K562 (cell line): ENCODE measurements around the gene PRKACB. TPM values are rescaled to one million over a fixed set of nuclear protein-coding genes. Genes with fewer than 3 reads are reported as not detected.

ENCODE experiments used
- ATAC-seq: fragments of 200-7000 bp; cut with Tn5 transposase; 3 replicates; pipeline ENCODE4 v1.9.1; 2020; ENCODE audit warnings: moderate library complexity
- BruUV-seq: library from RNA; stranded (reverse); fragments of 400-500 nt; replicated peaks from 2 replicates; lab custom pipeline; 2021; lab: Mats Ljungman, UMichigan
- CTCF ChIA-PET: fragments of 300-600 bp; formaldehyde crosslinking; extraction: SDS; loops from one replicate; lab custom pipeline; 2021; ENCODE audit warnings: low intra/inter-chr PET ratio; lab: Yijun Ruan, JAX
- POLR2A ChIA-PET: fragments of 300-600, 350-650 bp; sonication (Branson Sonifier 250); formaldehyde crosslinking; extraction: SDS; loops from one replicate; lab custom pipeline; 2021; ENCODE audit warnings: antibody characterized with exemption, inconsistent platforms; lab: Yijun Ruan, JAX
- DNase-seq, 4 experiments: peaks; one replicate each; pipeline versions ENCODE4 v3.0.0 to v3.0.0-alpha.2; 2011 to 2018; ENCODE audit warnings: low spot score in 3 of 4, mixed read lengths in 3 of 4; ENCODE audit errors: extremely low read depth in 1 of 4
- FAIRE-seq: peaks from 2 replicates; lab custom pipeline; 2011; peaks lifted over from hg19 to GRCh38; lab: Jason Lieb, UNC
- H2AFZ ChIP-seq: 2 replicates; pipeline ENCODE4 v1.6.0; 2011; ENCODE audit warnings: low read depth, low read length, control low read depth, inconsistent platforms
- H3K27ac ChIP-seq: fragments of 200-600 bp; 3 replicates; pipeline ENCODE4 v1.8.0; 2011; ENCODE audit warnings: low read depth, mild to moderate bottlenecking, control low read depth, inconsistent platforms, low read length, moderate library complexity, mixed read lengths; ENCODE audit errors: extremely low read depth
- H3K27me3 ChIP-seq, 2 experiments: fragments of 300-600 bp in 1 of 2; 2 replicates in 1 of 2; 3 replicates in 1 of 2; pipeline versions ENCODE4 v1.6.0 to v1.8.0; 2011; ENCODE audit warnings: inconsistent platforms in 2 of 2, low read length in 2 of 2, mild to moderate bottlenecking in 1 of 2, mixed read lengths in 1 of 2, moderate library complexity in 1 of 2; ENCODE audit not compliant: control insufficient read depth in 2 of 2, insufficient read depth in 2 of 2
- H3K36me3 ChIP-seq: fragments of 300-600 bp; 3 replicates; pipeline ENCODE4 v1.8.0; 2011; ENCODE audit warnings: mild to moderate bottlenecking, low read length, inconsistent platforms; ENCODE audit not compliant: control insufficient read depth, insufficient read depth
- H3K4me1 ChIP-seq, 2 experiments: fragments of 200-600 bp in 1 of 2; replicated peaks in 1 of 2; 2 replicates in 1 of 2; 3 replicates in 1 of 2; pipeline versions ENCODE4 v1.5.1 to v1.8.0; 2011; ENCODE audit warnings: inconsistent platforms in 2 of 2, low read length in 2 of 2, mild to moderate bottlenecking in 1 of 2, mixed read lengths in 1 of 2, moderate library complexity in 1 of 2; ENCODE audit not compliant: control insufficient read depth in 2 of 2, insufficient read depth in 2 of 2
- H3K4me2 ChIP-seq: 2 replicates; pipeline ENCODE4 v1.6.1; 2011; ENCODE audit warnings: low read length, control low read depth, inconsistent platforms, mixed read lengths; ENCODE audit not compliant: insufficient read depth
- H3K4me3 ChIP-seq: fragments of 200-600 bp; sonication (generic), shearing (Covaris generic); 2 replicates; pipeline ENCODE4 v1.5.1; 2016; ENCODE audit warnings: control low read depth, inconsistent platforms
- H3K79me2 ChIP-seq: fragments of 200-600 bp; 3 replicates; pipeline ENCODE4 v1.8.0; 2011; ENCODE audit warnings: low read length, inconsistent platforms; ENCODE audit not compliant: control insufficient read depth, insufficient read depth
- H3K9ac ChIP-seq, 2 experiments: 2 replicates each; pipeline versions ENCODE4 v1.6.0 to v1.6.1; 2011; ENCODE audit warnings: low read depth in 2 of 2, low read length in 2 of 2, control low read depth in 1 of 2, inconsistent platforms in 1 of 2, mild to moderate bottlenecking in 1 of 2, mixed read lengths in 1 of 2; ENCODE audit not compliant: insufficient read depth in 1 of 2
- H3K9me1 ChIP-seq: one replicate; pipeline ENCODE4 v1.6.0; 2011; ENCODE audit warnings: inconsistent platforms, mild to moderate bottlenecking, low read length, moderate library complexity; ENCODE audit not compliant: control insufficient read depth, insufficient read depth
- H3K9me3 ChIP-seq: replicated peaks from 2 replicates; pipeline ENCODE4 v1.5.1; 2011; ENCODE audit warnings: low read depth, low read length, inconsistent platforms; ENCODE audit not compliant: control insufficient read depth, insufficient read depth
- H4K20me1 ChIP-seq: replicated peaks from 2 replicates; pipeline ENCODE4 v1.6.1; 2011; ENCODE audit warnings: low read length, inconsistent platforms, mixed read lengths; ENCODE audit not compliant: control insufficient read depth, insufficient read depth
- MEIS2 ChIP-seq: fragments of 450-650 bp; IDR thresholded peaks from 2 replicates; pipeline ENCODE4 v1.6.1; 2014; ENCODE audit warnings: mild to moderate bottlenecking; ENCODE audit not compliant: partially characterized antibody
- PBX2 ChIP-seq, 2 experiments: IDR thresholded peaks in 1 of 2; conservative IDR thresholded peaks in 1 of 2; 2 replicates each; pipeline ENCODE4 v1.6.1; 2016; ENCODE audit warnings: low read depth in 2 of 2, mild to moderate bottlenecking in 1 of 2, missing compliant biosample characterization in 1 of 2, missing genetic modification characterization in 1 of 2, moderate library complexity in 1 of 2
- PCBP1 ChIP-seq: fragments of 200-400 bp; formaldehyde crosslinking; IDR thresholded peaks from 2 replicates; pipeline ENCODE4 v1.6.1; 2018; ENCODE audit warnings: mild to moderate bottlenecking, low read depth, low read length; ENCODE audit not compliant: poor library complexity, severe bottlenecking
- RAD21 ChIP-seq, 2 experiments: fragments of 250-450 bp in 1 of 2; fragments of 450-650 bp in 1 of 2; sonication (Bioruptor Pico) in 1 of 2; formaldehyde crosslinking in 1 of 2; IDR thresholded peaks in 1 of 2; conservative IDR thresholded peaks in 1 of 2; 2 replicates each; pipeline versions ENCODE4 v1.4.0 to v1.8.0; 2020 to 2022; ENCODE audit warnings: mild to moderate bottlenecking in 2 of 2, moderate library complexity in 1 of 2
- SLC30A9 ChIP-seq: fragments of 250-450 bp; sonication (Bioruptor Pico); IDR thresholded peaks from 2 replicates; pipeline ENCODE4 v1.8.0; 2022; ENCODE audit warnings: mild to moderate bottlenecking, moderate library complexity
- WGBS: fragments of 100-300 bp; shearing (Covaris generic); methylation state at CpG from one replicate; pipeline ENCODE4 v1.1.6; 2016; ENCODE audit warnings: low coverage, mixed read lengths; ENCODE audit not compliant: insufficient coverage; ENCODE audit errors: missing lambda C conversion rate; 5-methylcytosine and 5-hydroxymethylcytosine counted together
- in situ Hi-C: fragments of 300-500 bp; cut with MboI; formaldehyde crosslinking; loops from 4 replicates; pipeline ENCODE4 v1.15.0; 2018; ENCODE audit warnings: inconsistent platforms, mixed read lengths
- intact Hi-C: fragments of 100-400 bp; cut with micrococcal nuclease; formaldehyde crosslinking; loops from 2 replicates; pipeline ENCODE4 v1.14.2; 2022
- polyA plus RNA-seq, 8 experiments: library from polyadenylated mRNA; depleted of rRNA in 4 of 8; stranded (reverse) in 5 of 8; unstranded in 3 of 8; fragments of >200 nt; fragmentation: Nextera tagmentation in 2 of 8; fragmentation: Illumina TruSeq in 1 of 8; extraction: Ambion mirVana in 2 of 8; extraction: Trizol in 1 of 8; gene quantifications; 2 replicates each; pipeline versions ENCODE4 v1.2.1 to v1.2.3, GENCODE V29; 2011 to 2014; ENCODE audit warnings: inconsistent platforms in 1 of 8, missing spikeins in 1 of 8
- total RNA-seq, 7 experiments: library from RNA; depleted of rRNA in 6 of 7; stranded (reverse); fragments of >200 nt in 6 of 7; fragmentation: Illumina TruSeq in 2 of 7; extraction: Trizol in 2 of 7; gene quantifications; 2 replicates each; pipeline versions ENCODE4 v1.2.1 to v1.2.3, GENCODE V29; 2011 to 2021; ENCODE audit warnings: low replicate concordance in 1 of 7
- TF ChIP-seq, protein P1 (sequence below), 3 experiments: fragments of 200-800 bp in 1 of 3; fragments of 250-450 bp in 1 of 3; fragments of 450-650 bp in 1 of 3; sonication (Bioruptor Pico) in 1 of 3; sonication (Bioruptor generic) in 1 of 3; formaldehyde crosslinking in 1 of 3; IDR thresholded peaks; 2 replicates each; pipeline versions ENCODE4 v1.6.1 to v1.8.0; 2016 to 2022; ENCODE audit warnings: mild to moderate bottlenecking in 2 of 3, missing genetic modification characterization in 2 of 3, missing compliant biosample characterization in 1 of 3, moderate library complexity in 1 of 3

PRKACB gene
- total and polyA plus RNA-seq, 9 of the 15 experiments (the other 6 are each of a cell fraction or from before 2014, with no cell fraction given), result 1.1 to 5.2 (median 2.8) TPM

DNA sequence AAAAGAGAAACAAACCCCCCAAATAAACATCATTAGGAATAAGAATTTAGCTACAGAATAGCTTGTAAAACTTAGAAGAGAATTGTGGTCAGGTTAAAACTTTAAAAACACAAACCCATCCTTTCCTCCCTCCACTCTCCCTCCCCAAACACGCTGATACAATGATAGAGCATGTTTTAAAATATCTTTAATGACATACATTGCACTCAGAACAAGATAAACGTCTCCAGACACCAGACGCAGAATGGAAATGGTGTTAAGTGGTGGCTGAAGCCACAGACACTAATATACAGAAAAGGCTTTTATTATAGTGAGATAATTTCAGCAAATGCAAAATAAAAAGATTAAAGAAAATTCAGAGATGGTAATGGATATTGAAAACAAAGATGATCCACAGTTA lies 98.6 kb downstream of the PRKACB start (continued):
- TF ChIP-seq, protein P1, sequence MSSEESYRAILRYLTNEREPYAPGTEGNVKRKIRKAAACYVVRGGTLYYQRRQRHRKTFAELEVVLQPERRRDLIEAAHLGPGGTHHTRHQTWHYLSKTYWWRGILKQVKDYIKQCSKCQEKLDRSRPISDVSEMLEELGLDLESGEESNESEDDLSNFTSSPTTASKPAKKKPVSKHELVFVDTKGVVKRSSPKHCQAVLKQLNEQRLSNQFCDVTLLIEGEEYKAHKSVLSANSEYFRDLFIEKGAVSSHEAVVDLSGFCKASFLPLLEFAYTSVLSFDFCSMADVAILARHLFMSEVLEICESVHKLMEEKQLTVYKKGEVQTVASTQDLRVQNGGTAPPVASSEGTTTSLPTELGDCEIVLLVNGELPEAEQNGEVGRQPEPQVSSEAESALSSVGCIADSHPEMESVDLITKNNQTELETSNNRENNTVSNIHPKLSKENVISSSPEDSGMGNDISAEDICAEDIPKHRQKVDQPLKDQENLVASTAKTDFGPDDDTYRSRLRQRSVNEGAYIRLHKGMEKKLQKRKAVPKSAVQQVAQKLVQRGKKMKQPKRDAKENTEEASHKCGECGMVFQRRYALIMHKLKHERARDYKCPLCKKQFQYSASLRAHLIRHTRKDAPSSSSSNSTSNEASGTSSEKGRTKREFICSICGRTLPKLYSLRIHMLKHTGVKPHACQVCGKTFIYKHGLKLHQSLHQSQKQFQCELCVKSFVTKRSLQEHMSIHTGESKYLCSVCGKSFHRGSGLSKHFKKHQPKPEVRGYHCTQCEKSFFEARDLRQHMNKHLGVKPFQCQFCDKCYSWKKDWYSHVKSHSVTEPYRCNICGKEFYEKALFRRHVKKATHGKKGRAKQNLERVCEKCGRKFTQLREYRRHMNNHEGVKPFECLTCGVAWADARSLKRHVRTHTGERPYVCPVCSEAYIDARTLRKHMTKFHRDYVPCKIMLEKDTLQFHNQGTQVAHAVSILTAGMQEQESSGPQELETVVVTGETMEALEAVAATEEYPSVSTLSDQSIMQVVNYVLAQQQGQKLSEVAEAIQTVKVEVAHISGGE (CRISPR knock-in tag; IDR thresholded peaks at IDR 0.05), result no peak
- TF ChIP-seq SLC30A9, result no peak
- TF ChIP-seq, all 486 proteins: peak for 0

DNA sequence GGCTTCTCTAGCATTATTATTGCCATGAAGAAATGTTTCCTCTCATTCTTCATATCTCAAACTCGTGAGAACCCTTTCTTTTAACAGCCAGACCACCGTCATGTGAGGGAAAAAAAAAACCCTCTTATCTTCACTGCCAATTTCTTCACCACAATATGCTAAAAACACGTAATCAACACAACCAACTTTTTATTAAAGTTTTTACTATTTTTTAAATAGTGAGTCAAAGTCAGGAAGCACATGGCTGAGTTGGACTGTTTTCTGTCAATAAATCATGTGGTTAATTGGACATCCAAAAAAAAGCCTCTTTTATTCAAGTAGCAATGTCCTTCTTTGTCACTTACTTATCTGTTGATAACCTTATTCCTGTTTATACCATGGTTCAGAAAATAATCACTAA lies 101.5 kb downstream of the PRKACB start:
- H3K9ac ChIP-seq, result no peak overlapping the region
- H4K20me1 ChIP-seq, result no peaks in the 10 kb centered on the region
- H2AFZ ChIP-seq, result no peak overlapping the region
- no peak overlapping the region for H3K27ac ChIP-seq
- TF ChIP-seq RAD21 (CRISPR knock-in tag; conservative IDR thresholded peaks at IDR 0.05 in 1 of 2, IDR thresholded peaks at IDR 0.05 in 1 of 2), result peak in 1 of 2 experiments; percentile 17; a peak in 1 of 4 replicates
- TF ChIP-seq PCBP1, result no peak
- no peak for TF ChIP-seq PBX2 (CRISPR knock-in tag; IDR thresholded peaks at IDR 0.05; ENCODE audit: low read depth)
- TF ChIP-seq PBX2 (tag; conservative IDR thresholded peaks at IDR 0.05; ENCODE audit: low read depth), result peak; percentile 47
- TF ChIP-seq MEIS2, result peak; percentile 43
- TF ChIP-seq, all 486 proteins: peak for 3
- ATAC-seq (no peak), DNase-seq (no peak), FAIRE-seq (no peak)
- CTCF ChIA-PET, result no interaction called here
- Histone ChIP-seq H3K4me3 (no peak overlapping the region), H3K36me3 (no peaks in the 10 kb centered on the region), H3K27me3 (no peaks in the 10 kb centered on the region), H3K4me2 (no peak overlapping the region), H3K4me1 (no peaks in the 10 kb centered on the region; a peak in 2 of 5 replicates), H3K9me3 (no peaks in the 10 kb centered on the region), H3K79me2 (no peaks in the 10 kb centered on the region), H3K9me1 (no peaks in the 10 kb centered on the region)
- intact Hi-C loops (no loop called here), in situ Hi-C loops (no loop called here)
- POLR2A ChIA-PET, result interaction anchor here (0.9 to 1.7 kb wide), 2 partner anchors 10 to 12 kb away, joined by 3 to 4 read pairs; no protein-coding TSS in a partner anchor
- WGBS, result 16% methylated on average over 3 of the region's 3 CpGs
- BruUV-seq, result no TSS peak
